Measurements from ENCODE around the gene SLC28A3.

SLC28A3 gene

GRCh38 chr9:84327184-84327583 lies 13.4 kb downstream of the SLC28A3 start:
- no peak for DNase-seq

DNA sequence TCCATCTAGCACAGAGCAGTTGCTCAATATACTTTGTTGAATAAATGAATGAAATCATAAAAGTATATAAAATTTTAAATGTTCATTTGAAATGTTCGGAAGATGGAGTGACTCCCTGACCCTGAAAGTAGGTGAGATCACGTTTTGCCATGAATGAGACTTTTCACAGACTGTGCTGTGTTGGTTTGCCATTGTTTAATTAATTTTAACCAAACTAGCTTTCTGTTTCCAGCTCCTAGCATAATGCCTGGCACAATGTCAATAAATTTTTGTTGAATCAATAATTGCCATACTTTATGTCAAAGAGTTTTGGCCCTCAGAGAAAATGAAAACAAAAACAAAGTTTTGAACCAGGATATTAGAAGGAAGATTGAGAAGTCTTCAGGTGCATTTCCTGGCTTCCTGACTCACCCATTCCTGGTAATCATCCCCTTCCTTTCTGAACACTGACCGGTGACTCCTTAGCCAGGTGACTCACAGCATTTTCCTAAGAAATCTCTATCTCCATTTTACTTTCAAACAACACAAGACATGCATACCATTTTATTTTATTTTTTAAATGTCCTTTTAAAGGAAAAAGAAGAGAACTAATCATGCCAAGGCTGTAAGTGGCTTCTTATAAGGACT lies 15.1 kb downstream of the SLC28A3 start:
- no peak for TF ChIP-seq GATA1 (IDR thresholded peaks at IDR 0.05; ENCODE audit: low read depth, low read length)
- TF ChIP-seq POLR2A (IDR thresholded peaks at IDR 0.05; ENCODE audit: low read length) = no peak
- DNase-seq = no peak

More at GRCh38 chr9:84327184-84327583, 13.4 kb downstream of the SLC28A3 start:
- TF ChIP-seq POLR2A (IDR thresholded peaks at IDR 0.05; ENCODE audit: low read length) (no peak), GATA1 (IDR thresholded peaks at IDR 0.05; ENCODE audit: low read depth, low read length) (no peak)

DNA sequence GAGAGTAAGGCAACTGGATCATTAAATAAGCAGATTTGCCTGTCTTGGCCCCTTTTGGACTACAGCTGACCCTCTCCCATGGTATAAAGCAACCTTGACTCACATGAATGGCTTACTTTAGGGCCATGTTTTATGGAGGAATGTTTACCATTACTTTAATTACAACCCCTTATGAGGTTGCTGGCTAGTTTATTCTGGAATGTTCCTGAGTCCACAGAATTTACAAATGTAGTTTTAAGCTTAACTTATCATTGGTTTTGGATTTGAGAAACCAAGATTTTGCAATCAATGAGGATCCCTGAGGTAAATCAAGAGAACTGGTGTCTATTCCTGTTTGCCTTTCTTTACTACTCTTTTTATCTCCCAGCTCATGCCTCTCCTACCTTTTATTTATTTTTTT lies 15.7 kb downstream of the SLC28A3 start:
- TF ChIP-seq POLR2A (IDR thresholded peaks at IDR 0.05; ENCODE audit: low read length) (no peak), GATA1 (IDR thresholded peaks at IDR 0.05; ENCODE audit: low read depth, low read length) (no peak)
- no peak for DNase-seq

GRCh38 chr9:84323858-84324257 lies 16.7 kb downstream of the SLC28A3 start:
- DNase-seq = no peak
- no peak for TF ChIP-seq GATA1 (IDR thresholded peaks at IDR 0.05; ENCODE audit: low read depth, low read length)
- TF ChIP-seq POLR2A (IDR thresholded peaks at IDR 0.05; ENCODE audit: low read length) = no peak

DNA sequence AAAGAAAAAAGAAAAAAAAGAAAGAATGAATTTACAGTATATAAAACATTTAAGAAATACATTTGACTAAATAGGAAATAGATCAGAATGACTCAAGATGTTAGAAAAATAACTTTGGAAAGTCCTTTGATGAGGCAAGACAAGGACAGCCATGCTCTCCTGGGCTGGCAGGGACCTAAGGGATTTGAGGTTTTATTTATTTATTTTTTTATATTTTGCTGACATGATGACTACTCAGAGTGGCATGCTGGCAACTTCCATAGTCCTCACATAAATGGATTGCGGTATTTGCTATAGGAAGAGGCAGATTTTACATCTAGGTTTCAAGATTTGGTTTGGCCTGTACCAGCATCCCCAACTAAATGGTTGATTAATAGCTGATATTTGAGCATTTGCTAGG lies 17.7 kb downstream of the SLC28A3 start:
- DNase-seq = no peak
- no peak for TF ChIP-seq POLR2A (IDR thresholded peaks at IDR 0.05; ENCODE audit: low read length)
- no peak for TF ChIP-seq GATA1 (IDR thresholded peaks at IDR 0.05; ENCODE audit: low read depth, low read length)

DNA sequence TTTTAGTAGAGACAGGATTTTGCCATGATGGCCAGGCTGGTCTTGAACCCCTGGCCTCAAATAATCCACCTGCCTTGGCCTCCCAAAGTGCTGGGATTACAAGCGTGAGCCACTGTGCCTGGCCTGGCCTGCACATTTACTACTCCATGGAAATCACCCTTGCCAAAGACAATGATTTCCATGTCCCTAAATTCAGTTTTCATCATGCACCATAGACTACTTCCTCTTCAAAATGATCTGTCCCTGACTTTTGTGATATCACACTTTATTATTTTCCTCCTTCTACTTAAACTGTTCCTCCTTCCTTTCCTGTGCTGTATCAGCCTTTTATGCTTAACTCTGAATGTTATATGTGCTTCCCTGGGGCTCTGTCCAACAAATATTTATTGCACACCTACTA lies 20.3 kb downstream of the SLC28A3 start:
- no peak for DNase-seq
- TF ChIP-seq POLR2A (IDR thresholded peaks at IDR 0.05; ENCODE audit: low read length) (no peak), GATA1 (IDR thresholded peaks at IDR 0.05; ENCODE audit: low read depth, low read length) (no peak)

- no peak for DNase-seq
- no peak for TF ChIP-seq POLR2A (IDR thresholded peaks at IDR 0.05; ENCODE audit: low read length)
- TF ChIP-seq GATA1 (IDR thresholded peaks at IDR 0.05; ENCODE audit: low read depth, low read length) = no peak
These were observed 20.9 kb downstream of the SLC28A3 start for GRCh38 chr9:84319632-84320031.

DNA sequence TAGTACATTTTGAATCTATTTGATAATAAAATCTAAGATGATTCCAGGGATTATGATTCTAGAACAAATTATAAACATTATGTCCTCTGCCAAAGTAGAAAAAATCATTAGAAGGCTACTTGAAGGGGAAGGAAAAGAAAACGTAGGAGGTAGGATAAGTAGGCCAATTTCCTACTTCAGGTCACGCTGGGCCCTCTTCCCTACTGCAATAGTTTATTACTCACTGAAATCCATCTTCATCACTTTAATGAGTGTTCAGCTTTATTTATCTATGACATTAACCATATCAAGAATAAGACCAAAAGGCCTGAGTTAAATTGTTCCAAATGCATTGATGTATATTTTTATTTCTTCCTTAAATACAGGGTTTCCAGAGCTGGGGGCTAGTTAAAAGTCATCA lies 21.6 kb downstream of the SLC28A3 start:
- no peak for DNase-seq
- TF ChIP-seq GATA1 (IDR thresholded peaks at IDR 0.05; ENCODE audit: low read depth, low read length) (no peak), POLR2A (IDR thresholded peaks at IDR 0.05; ENCODE audit: low read length) (no peak)

DNA sequence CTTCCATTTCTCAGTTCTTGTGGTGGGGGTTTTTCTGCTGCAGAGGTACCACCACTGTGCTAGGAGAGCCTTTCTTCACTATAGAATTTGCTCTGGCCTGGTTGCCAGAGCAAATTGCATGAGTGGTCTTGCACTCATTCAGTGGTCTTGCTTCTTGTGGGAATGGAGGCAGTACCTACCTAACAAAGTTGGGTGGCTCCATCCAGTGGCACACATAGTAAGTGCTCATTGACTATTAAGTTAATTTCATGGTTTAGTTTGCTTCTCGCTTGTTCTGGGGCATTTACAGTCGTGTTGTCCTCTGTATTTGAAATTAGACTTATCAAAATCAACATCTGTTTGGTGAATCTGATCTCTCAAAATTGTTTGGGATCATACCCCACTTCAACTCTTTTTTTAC lies 23.0 kb downstream of the SLC28A3 start:
- peak in 1 of 2 experiments; percentile 5 for DNase-seq
- TF ChIP-seq POLR2A (IDR thresholded peaks at IDR 0.05; ENCODE audit: low read length) = no peak
- no peak for TF ChIP-seq GATA1 (IDR thresholded peaks at IDR 0.05; ENCODE audit: low read depth, low read length)

DNA sequence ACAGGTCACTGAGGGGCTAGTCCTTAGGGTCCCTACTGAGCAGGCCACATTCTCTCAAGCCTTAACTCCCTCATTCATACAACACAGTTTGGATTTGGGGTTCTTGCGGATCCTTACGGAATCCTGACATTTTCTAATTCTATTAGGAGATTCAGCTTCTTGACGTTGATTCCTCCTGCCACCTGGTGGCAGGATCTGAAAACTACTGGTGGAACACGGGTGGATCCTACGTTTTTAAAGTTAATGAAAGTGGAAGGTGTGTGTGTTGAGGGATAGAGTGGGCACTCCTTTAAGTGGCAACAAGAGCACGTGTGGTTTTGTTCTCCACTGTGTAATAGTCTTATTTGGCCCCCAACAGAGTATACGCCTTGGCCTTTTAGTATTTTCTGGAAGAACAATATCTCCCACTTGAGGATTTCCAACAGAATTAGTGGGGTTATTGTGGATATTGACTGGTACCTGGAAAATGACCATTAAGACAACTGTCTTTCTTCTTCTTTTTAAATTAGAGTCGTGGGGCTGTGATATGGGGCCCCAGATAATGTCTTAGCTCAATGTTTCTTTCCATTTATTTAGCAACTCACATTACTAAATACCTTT lies 25.2 kb downstream of the SLC28A3 start:
- TF ChIP-seq GATA1 (IDR thresholded peaks at IDR 0.05; ENCODE audit: low read depth, low read length) = no peak
- TF ChIP-seq POLR2A (IDR thresholded peaks at IDR 0.05; ENCODE audit: low read length) = no peak
- DNase-seq = peak; percentile 39 to 67

DNA sequence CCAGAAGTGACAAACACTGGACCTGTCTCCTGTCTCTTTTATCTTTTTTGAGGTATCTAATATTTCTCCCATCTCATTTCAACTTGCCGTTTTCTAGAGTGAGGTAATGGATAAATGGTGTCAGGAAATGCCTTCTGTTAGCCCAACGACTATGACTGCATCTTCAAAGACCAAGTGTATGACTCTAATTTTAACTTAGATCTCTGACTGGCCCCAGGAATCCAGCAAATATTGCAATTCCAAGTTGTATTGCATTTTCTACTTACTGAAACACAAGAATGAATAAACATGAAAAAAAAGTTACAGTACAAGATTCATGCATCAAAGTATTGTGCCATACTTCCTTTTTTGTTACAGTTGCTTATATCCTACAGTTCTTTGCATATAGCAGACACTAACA lies 26.3 kb downstream of the SLC28A3 start:
- TF ChIP-seq GATA1 (IDR thresholded peaks at IDR 0.05; ENCODE audit: low read depth, low read length) (no peak), POLR2A (IDR thresholded peaks at IDR 0.05; ENCODE audit: low read length) (no peak)
- no peak for DNase-seq

DNA sequence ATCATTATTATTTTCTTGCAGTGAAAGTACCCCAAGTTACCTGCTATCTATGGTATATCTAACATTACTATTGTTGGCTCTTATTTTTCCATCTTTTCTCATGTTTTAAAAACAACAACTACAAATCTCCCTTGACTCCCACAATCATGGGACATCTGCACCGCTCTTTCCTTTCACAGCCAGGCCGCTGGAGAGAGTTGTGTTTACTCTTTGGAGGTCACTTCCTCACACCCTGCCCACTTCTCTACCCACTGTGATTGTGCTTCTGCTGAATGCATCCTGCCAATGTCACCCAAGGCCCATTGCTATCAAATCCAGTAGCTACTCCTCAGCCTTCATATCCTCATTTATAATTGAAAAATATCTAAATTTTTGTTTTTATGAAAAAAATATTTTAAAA lies 29.7 kb downstream of the SLC28A3 start:
- TF ChIP-seq POLR2A (IDR thresholded peaks at IDR 0.05; ENCODE audit: low read length) (no peak), GATA1 (IDR thresholded peaks at IDR 0.05; ENCODE audit: low read depth, low read length) (no peak)
- no peak for DNase-seq

GRCh38 chr9:84305497-84306131 lies 34.9 kb downstream of the SLC28A3 start:
- TF ChIP-seq POLR2A (IDR thresholded peaks at IDR 0.05; ENCODE audit: low read length) = no peak
- no peak for TF ChIP-seq GATA1 (IDR thresholded peaks at IDR 0.05; ENCODE audit: low read depth, low read length)

GRCh38 chr9:84304166-84304565 lies 36.4 kb downstream of the SLC28A3 start:
- TF ChIP-seq GATA1 (IDR thresholded peaks at IDR 0.05; ENCODE audit: low read depth, low read length) = no peak
- no peak for TF ChIP-seq POLR2A (IDR thresholded peaks at IDR 0.05; ENCODE audit: low read length)
- no peak for DNase-seq

More at GRCh38 chr9:84305497-84306131, 34.9 kb downstream of the SLC28A3 start:
- DNase-seq = no peak

DNA sequence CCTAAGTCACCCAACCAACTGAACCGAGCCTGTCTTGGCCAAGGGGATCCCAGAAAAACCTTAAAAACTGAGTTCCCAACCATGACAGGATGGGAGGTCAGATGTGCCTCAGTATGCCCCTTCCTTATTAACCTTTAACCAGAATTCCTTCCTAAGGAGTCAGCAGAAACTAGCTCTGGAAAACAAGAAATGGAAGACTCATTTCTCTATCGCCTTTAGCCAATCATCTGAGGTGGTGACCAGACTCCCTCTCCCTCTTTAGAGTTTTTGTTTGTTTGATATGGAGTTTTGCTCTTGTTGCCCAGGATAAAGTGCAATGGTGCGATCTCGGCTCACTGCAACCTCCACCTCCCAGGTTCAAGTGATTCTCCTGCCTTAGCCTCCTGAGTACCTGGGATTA lies 37.5 kb downstream of the SLC28A3 start:
- no peak for TF ChIP-seq GATA1 (IDR thresholded peaks at IDR 0.05; ENCODE audit: low read depth, low read length)
- TF ChIP-seq POLR2A (IDR thresholded peaks at IDR 0.05; ENCODE audit: low read length) = no peak
- no peak for DNase-seq
